Measurements from ENCODE around the gene DNAJC13.

- TF ChIP-seq CTBP1 (IDR thresholded peaks at IDR 0.05; ENCODE audit: borderline replicate concordance) (no peak), ZNF384 (IDR thresholded peaks at IDR 0.05) (no peak), SUZ12 (IDR thresholded peaks at IDR 0.05) (no peak), FOXK2 (IDR thresholded peaks at IDR 0.05) (no peak), FOXM1 (IDR thresholded peaks at IDR 0.05; ENCODE audit: borderline replicate concordance) (no peak), HDGF (IDR thresholded peaks at IDR 0.05; ENCODE audit: borderline replicate concordance) (no peak), FOXA1 (IDR thresholded peaks at IDR 0.05) (no peak), ARNT (IDR thresholded peaks at IDR 0.05) (no peak), BHLHE40 (IDR thresholded peaks at IDR 0.05; ENCODE audit: borderline replicate concordance) (no peak)
Observed at GRCh38 chr3:132519914-132520313, 102.6 kb downstream of the DNAJC13 start.

Measured in HEK293T (cell line).